ENCODE results near the gene ZKSCAN2. TPM values are rescaled to one million over a fixed set of nuclear protein-coding genes. Genes with fewer than 3 reads are reported as not detected.

ZKSCAN2 gene
- 4.9 TPM for total RNA-seq
- long read RNA-seq, full-length matches to known transcripts: 2 of 6 reads
- long read RNA-seq, partial matches to known transcripts: 0 of 6 reads
- long read RNA-seq, other reads (novel, unspliced or antisense): 4 of 6 reads

GRCh38 chr16:25257470-25257955 lies at the start of gene ZKSCAN2:
ZKSCAN2 (minus strand) TSS chr16:25257845; CDS start chr16:25257127, 718 bp downstream.
- intact Hi-C loops (cut with DNase I): no loop called here
- H3K9me3 ChIP-seq: no peaks in the 10 kb centered on the region
- peak; percentile 97 for ATAC-seq
- H3K27ac ChIP-seq: peak within 1 kb of the TSS; percentile 99
- H3K27me3 ChIP-seq: no peaks in the 10 kb centered on the region
- DNase-seq: peak; percentile 96
- H3K4me3 ChIP-seq: peak within 1 kb of the TSS; percentile 79
- H3K36me3 ChIP-seq: peaks cover 19% of the 10 kb centered on the region
- peaks cover 25% of the 10 kb centered on the region for H3K4me1 ChIP-seq
- TF ChIP-seq CTCF (IDR thresholded peaks at IDR 0.05): no peak

- intact Hi-C loops (cut with DNase I): no loop called here
- H3K4me1 ChIP-seq: no peaks in the 10 kb centered on the region
- H3K27ac ChIP-seq: no peak overlapping the region
- no peak overlapping the region for H3K4me3 ChIP-seq
- TF ChIP-seq CTCF (IDR thresholded peaks at IDR 0.05): no peak
- no peak for ATAC-seq
- no peaks in the 10 kb centered on the region for H3K27me3 ChIP-seq
- no peaks in the 10 kb centered on the region for H3K9me3 ChIP-seq
- H3K36me3 ChIP-seq: no peaks in the 10 kb centered on the region
- no peak for DNase-seq
Observed at GRCh38 chr16:25299792-25300590, 42.3 kb upstream of the ZKSCAN2 start.

GRCh38 chr16:25298165-25298872 lies 40.7 kb upstream of the ZKSCAN2 start:
- H3K4me1 ChIP-seq: no peaks in the 10 kb centered on the region
- no peaks in the 10 kb centered on the region for H3K27me3 ChIP-seq
- no peak for TF ChIP-seq CTCF (IDR thresholded peaks at IDR 0.05)
- ATAC-seq (no peak), DNase-seq (no peak)
- H3K27ac ChIP-seq: no peak overlapping the region
- intact Hi-C loops (cut with DNase I): no loop called here
- H3K4me3 ChIP-seq: no peak overlapping the region
- H3K36me3 ChIP-seq: no peaks in the 10 kb centered on the region
- H3K9me3 ChIP-seq: no peaks in the 10 kb centered on the region

GRCh38 chr16:25297151-25297787 lies 39.6 kb upstream of the ZKSCAN2 start:
- no peak for TF ChIP-seq CTCF (IDR thresholded peaks at IDR 0.05)
- no peak for ATAC-seq
- no peaks in the 10 kb centered on the region for H3K27me3 ChIP-seq
- H3K36me3 ChIP-seq: no peaks in the 10 kb centered on the region
- intact Hi-C loops (cut with DNase I): no loop called here
- H3K4me3 ChIP-seq: no peak overlapping the region
- H3K9me3 ChIP-seq: no peaks in the 10 kb centered on the region
- no peak overlapping the region for H3K27ac ChIP-seq
- no peak for DNase-seq
- no peaks in the 10 kb centered on the region for H3K4me1 ChIP-seq

GRCh38 chr16:25291580-25291979 lies 33.9 kb upstream of the ZKSCAN2 start:
- intact Hi-C loops (cut with DNase I): no loop called here

More at GRCh38 chr16:25291580-25291979, 33.9 kb upstream of the ZKSCAN2 start:
- Histone ChIP-seq H3K4me3 (no peak overlapping the region), H3K36me3 (no peaks in the 10 kb centered on the region), H3K27ac (no peak overlapping the region), H3K9me3 (no peaks in the 10 kb centered on the region), H3K27me3 (no peaks in the 10 kb centered on the region), H3K4me1 (no peaks in the 10 kb centered on the region)
- no peak for ATAC-seq
- no peak for TF ChIP-seq CTCF (IDR thresholded peaks at IDR 0.05)
- DNase-seq: no peak

Data from upper lobe of right lung (tissue), 1 donor.